CD14-positive monocyte (primary cell): Measurements from ENCODE around the gene PODXL. TPM values are rescaled to one million over a fixed set of nuclear protein-coding genes. Genes with fewer than 3 reads are reported as not detected.

Experiments
- DNase-seq, 3 donors: peaks; one replicate each; pipeline ENCODE4 v3.0.0-alpha.2; 2011 to 2022
- H2AFZ ChIP-seq: 2 replicates; pipeline ENCODE4 v1.6.0; 2012; ENCODE audit warnings: mild to moderate bottlenecking, low read depth, low read length, inconsistent platforms; ENCODE audit not compliant: insufficient read depth, poor library complexity, severe bottlenecking
- H3K27ac ChIP-seq, 2 donors: 1 replicate in 1 of 2; 2 replicates in 1 of 2; pipeline ENCODE4 v1.5.1; 2012 to 2013; ENCODE audit warnings: low read length in 2 of 2, control low read depth in 1 of 2, inconsistent platforms in 1 of 2, low read depth in 1 of 2, mild to moderate bottlenecking in 1 of 2
- H3K27me3 ChIP-seq, 2 donors: one replicate each; pipeline versions ENCODE4 v1.6.0 to v1.6.1; 2011 to 2013; ENCODE audit warnings: low read length in 2 of 2; ENCODE audit not compliant: control insufficient read depth in 2 of 2, insufficient read depth in 2 of 2
- H3K36me3 ChIP-seq, 2 donors: replicated peaks in 1 of 2; 1 replicate in 1 of 2; 2 replicates in 1 of 2; pipeline versions ENCODE4 v1.5.1 to v1.6.1; 2012 to 2013; ENCODE audit warnings: low read length in 2 of 2, control low read depth in 1 of 2, inconsistent platforms in 1 of 2, mild to moderate bottlenecking in 1 of 2; ENCODE audit not compliant: insufficient read depth in 2 of 2, control insufficient read depth in 1 of 2
- H3K4me1 ChIP-seq, 2 donors: 1 replicate in 1 of 2; 2 replicates in 1 of 2; pipeline versions ENCODE4 v1.5.1 to v1.6.1; 2012 to 2013; ENCODE audit warnings: low read length in 2 of 2, control low read depth in 1 of 2, inconsistent platforms in 1 of 2, mild to moderate bottlenecking in 1 of 2, moderate library complexity in 1 of 2; ENCODE audit not compliant: insufficient read depth in 2 of 2, control insufficient read depth in 1 of 2
- H3K4me2 ChIP-seq: replicated peaks from 2 replicates; pipeline ENCODE3; 2012; ENCODE audit warnings: low read length, moderate library complexity, mild to moderate bottlenecking; ENCODE audit not compliant: poor library complexity, severe bottlenecking; ENCODE audit errors: extremely low read depth
- H3K4me3 ChIP-seq, 3 experiments: fragments of 200-600 bp in 1 of 3; sonication (generic) in 1 of 3; replicated peaks in 1 of 3; 1 replicate in 2 of 3; 2 replicates in 1 of 3; pipeline ENCODE4 v1.5.1; 2011 to 2013; ENCODE audit warnings: low read length in 3 of 3, mild to moderate bottlenecking in 3 of 3, control low read depth in 2 of 3, low read depth in 2 of 3, inconsistent platforms in 1 of 3, moderate library complexity in 1 of 3
- H3K79me2 ChIP-seq: 2 replicates; pipeline ENCODE4 v1.6.0; 2012; ENCODE audit warnings: mild to moderate bottlenecking, control low read depth, inconsistent platforms, low read length, moderate library complexity; ENCODE audit not compliant: insufficient read depth
- H3K9ac ChIP-seq: 2 replicates; pipeline ENCODE4 v1.6.0; 2017; ENCODE audit warnings: low read length, mild to moderate bottlenecking; ENCODE audit not compliant: insufficient read depth, poor library complexity, severe bottlenecking
- H3K9me3 ChIP-seq, 2 donors: replicated peaks in 1 of 2; 1 replicate in 1 of 2; 2 replicates in 1 of 2; pipeline versions ENCODE4 v1.5.1 to v1.6.1; 2012 to 2013; ENCODE audit warnings: low read length in 2 of 2, control low read depth in 1 of 2; ENCODE audit not compliant: control insufficient read depth in 1 of 2, insufficient read depth in 1 of 2
- H4K20me1 ChIP-seq: 2 replicates; pipeline ENCODE4 v1.6.0; 2012; ENCODE audit warnings: mild to moderate bottlenecking, low read length, control low read depth, moderate library complexity; ENCODE audit not compliant: insufficient read depth
- H3K27ac Mint-ChIP-seq, 7 donors: one replicate each; pipeline ENCODE4 v1.8.0; 2020; ENCODE audit warnings: mild to moderate bottlenecking in 7 of 7, mixed read lengths in 7 of 7, moderate library complexity in 6 of 7, inconsistent platforms in 2 of 7
- H3K27me3 Mint-ChIP-seq, 3 donors: one replicate each; pipeline ENCODE4 v1.8.0; 2021 to 2022; ENCODE audit warnings: low read depth in 3 of 3, mild to moderate bottlenecking in 3 of 3, mixed read lengths in 3 of 3, moderate library complexity in 3 of 3, inconsistent platforms in 1 of 3
- H3K36me3 Mint-ChIP-seq, 2 donors: one replicate each; pipeline ENCODE4 v1.8.0; 2020; ENCODE audit warnings: mixed read lengths in 2 of 2, inconsistent platforms in 1 of 2, mild to moderate bottlenecking in 1 of 2
- H3K4me1 Mint-ChIP-seq: one replicate; pipeline ENCODE4 v1.8.0; 2020; ENCODE audit warnings: mild to moderate bottlenecking, mixed read lengths
- H3K4me3 Mint-ChIP-seq, 2 donors: one replicate each; pipeline ENCODE4 v1.8.0; 2020; ENCODE audit warnings: mild to moderate bottlenecking in 2 of 2, mixed read lengths in 2 of 2, moderate library complexity in 1 of 2
- H3K9me3 Mint-ChIP-seq, 7 donors: one replicate each; pipeline ENCODE4 v1.8.0; 2020 to 2022; ENCODE audit warnings: mixed read lengths in 7 of 7, mild to moderate bottlenecking in 6 of 7, moderate library complexity in 6 of 7, inconsistent platforms in 2 of 7
- CTCF ChIP-seq: fragments of 200-600 bp; IDR thresholded peaks from one replicate; pipeline ENCODE4 v1.8.0; 2022; ENCODE audit warnings: antibody characterized with exemption, mild to moderate bottlenecking
- WGBS: methylation state at CpG from one replicate; pipeline ENCODE4 v1.1.5; 2013; ENCODE audit warnings: missing lambda C conversion rate; ENCODE audit not compliant: insufficient coverage; 5-methylcytosine and 5-hydroxymethylcytosine counted together
- intact Hi-C, 2 donors: fragments of 100-400 bp; cut with micrococcal nuclease; formaldehyde crosslinking; loops; one replicate each; pipeline versions ENCODE4 v1.15.0 to v1.15.1; 2023
- polyA plus RNA-seq, 3 donors: library from polyadenylated mRNA; depleted of rRNA in 1 of 3; unstranded in 2 of 3; stranded (reverse) in 1 of 3; fragments of 300-500 nt in 2 of 3; fragments of >200 nt in 1 of 3; fragmentation: Illumina TruSeq in 2 of 3; gene quantifications; 1 replicate in 2 of 3; 2 replicates in 1 of 3; pipeline ENCODE4 v1.2.3, GENCODE V29; 2012 to 2021

PODXL gene
- polyA plus RNA-seq, 3 donors, result 0.20 to 0.25 TPM; not detected in 1

GRCh38 chr7:131529179-131529578 lies 27.2 kb downstream of the PODXL start:
- intact Hi-C loops, result no loop called here
- TF ChIP-seq CTCF, result no peak
- no peaks in the 10 kb centered on the region for H3K36me3 Mint-ChIP-seq
- no peaks in the 10 kb centered on the region for H3K9me3 Mint-ChIP-seq
- peaks cover 4% of the 10 kb centered on the region for H3K4me1 Mint-ChIP-seq
- no peak for DNase-seq
- H3K27me3 Mint-ChIP-seq, result peaks cover 3 to 5% (median 4%) of the 10 kb centered on the region in 3 donors
- H4K20me1 ChIP-seq, result no peaks in the 10 kb centered on the region
- H3K27me3 ChIP-seq, result no peaks in the 10 kb centered on the region
- no peaks in the 10 kb centered on the region for H3K36me3 ChIP-seq
- no peak overlapping the region for H3K4me3 Mint-ChIP-seq
- no peak overlapping the region for H3K4me2 ChIP-seq
- H3K27ac ChIP-seq, result no peak overlapping the region
- no peak overlapping the region for H2AFZ ChIP-seq
- H3K27ac Mint-ChIP-seq, result no peak overlapping the region
- 61% methylated on average over 2 of the region's 3 CpGs for WGBS
- H3K9me3 ChIP-seq, result no peaks in the 10 kb centered on the region
- H3K79me2 ChIP-seq, result no peaks in the 10 kb centered on the region
- no peak overlapping the region for H3K9ac ChIP-seq
- no peaks in the 10 kb centered on the region for H3K4me1 ChIP-seq
- no peak overlapping the region for H3K4me3 ChIP-seq

DNA sequence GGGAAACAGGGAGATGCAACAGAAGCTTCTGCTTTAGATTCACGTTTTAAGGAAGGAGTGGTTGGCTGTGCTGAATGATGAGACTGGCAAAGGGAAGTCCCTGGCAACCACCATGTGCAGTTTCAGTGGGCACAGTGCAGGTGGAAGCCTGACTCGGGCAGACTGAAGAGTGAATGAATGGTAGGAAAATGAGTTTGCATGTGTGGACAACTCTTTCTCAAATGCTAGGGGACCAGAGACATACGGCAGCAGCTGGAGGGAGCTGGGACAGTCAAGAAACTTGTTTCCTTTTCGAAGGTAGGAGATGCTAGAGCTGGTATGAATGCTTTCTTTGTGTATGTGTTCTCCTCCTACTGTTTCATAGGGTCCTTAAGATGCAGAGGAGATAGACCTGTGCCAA lies 29.0 kb downstream of the PODXL start:
- no peak for DNase-seq
- WGBS, result 33% methylated on average over 3 of the region's 4 CpGs
- H3K4me1 Mint-ChIP-seq, result peaks cover 8% of the 10 kb centered on the region
- peaks cover 3 to 4% (median 3%) of the 10 kb centered on the region in 3 donors for H3K27me3 Mint-ChIP-seq
- no peak overlapping the region for H3K4me3 Mint-ChIP-seq
- Histone ChIP-seq H3K4me3 (no peak overlapping the region), H2AFZ (no peak overlapping the region), H4K20me1 (no peaks in the 10 kb centered on the region), H3K27me3 (no peaks in the 10 kb centered on the region), H3K9me3 (no peaks in the 10 kb centered on the region), H3K36me3 (no peaks in the 10 kb centered on the region), H3K27ac (no peak overlapping the region), H3K79me2 (no peaks in the 10 kb centered on the region), H3K9ac (no peak overlapping the region), H3K4me1 (no peaks in the 10 kb centered on the region), H3K4me2 (no peak overlapping the region)
- H3K36me3 Mint-ChIP-seq, result no peaks in the 10 kb centered on the region
- no peak overlapping the region for H3K27ac Mint-ChIP-seq
- no peaks in the 10 kb centered on the region for H3K9me3 Mint-ChIP-seq
- intact Hi-C loops, result no loop called here
- no peak for TF ChIP-seq CTCF
